Endothelial cell of umbilical vein (primary cell): ENCODE data around the gene PDE6B.

Source experiments
- CTCF ChIP-seq, 2 donors: IDR thresholded peaks; 1 replicate in 1 of 2; 2 replicates in 1 of 2; pipeline ENCODE4 v1.5.1; 2011; ENCODE audit warnings: low read length in 2 of 2, mild to moderate bottlenecking in 2 of 2, moderate library complexity in 2 of 2, control low read depth in 1 of 2, inconsistent platforms in 1 of 2, low read depth in 1 of 2; ENCODE audit not compliant: insufficient read depth in 1 of 2; ENCODE audit errors: extremely low read depth in 1 of 2
- EZH2 ChIP-seq: IDR thresholded peaks from 2 replicates; pipeline ENCODE4 v1.6.1; 2012; ENCODE audit warnings: borderline replicate concordance, low read depth, mild to moderate bottlenecking, moderate library complexity, low read length, inconsistent platforms; ENCODE audit not compliant: severe bottlenecking
- MAX ChIP-seq: IDR thresholded peaks from 2 replicates; pipeline ENCODE4 v1.6.1; 2011; ENCODE audit not compliant: insufficient read depth, insufficient read length
- POLR2A ChIP-seq: IDR thresholded peaks from 2 replicates; pipeline ENCODE4 v1.6.1; 2012; ENCODE audit warnings: low read depth, mild to moderate bottlenecking, control low read depth, low read length
- POLR2AphosphoS5 ChIP-seq: IDR thresholded peaks from 2 replicates; pipeline ENCODE4 v1.6.1; 2012; ENCODE audit warnings: low read depth, mild to moderate bottlenecking, control low read depth, low read length, moderate library complexity; ENCODE audit not compliant: insufficient read depth

GRCh38 chr4:667545-667925, 42.2 kb downstream of the PDE6B start:
- no peak for TF ChIP-seq CTCF (IDR thresholded peaks at IDR 0.05; ENCODE audit: extremely low read depth in 1 of 2, insufficient read depth in 1 of 2, low read depth in 1 of 2, low read length in 2 of 2)
- no peak for TF ChIP-seq POLR2A
- TF ChIP-seq MAX, result no peak
- no peak for TF ChIP-seq POLR2AphosphoS5
- TF ChIP-seq EZH2, result no peak
